GM12892 (cell line): ENCODE measurements around the gene BCORL1.
A peak's percentile ranks its signal among the peaks of the same experiment; 100 is the strongest.

Experiments used
- DNase-seq: peaks from one replicate; pipeline ENCODE4 v3.0.0; 2011; ENCODE audit not compliant: insufficient read length
- FAIRE-seq: peaks from 2 replicates; lab custom pipeline; 2011; peaks lifted over from hg19 to GRCh38; lab: Jason Lieb, UNC
- POLR2A ChIP-seq: IDR thresholded peaks from 2 replicates; pipeline ENCODE4 v1.6.1; 2011; ENCODE audit warnings: low read depth, low read length, control low read depth
- POLR2AphosphoS5 ChIP-seq: IDR thresholded peaks from 2 replicates; pipeline ENCODE4 v1.6.1; 2011; ENCODE audit warnings: low read depth, low read length, control low read depth
- TAF1 ChIP-seq: IDR thresholded peaks from 2 replicates; pipeline ENCODE4 v1.6.1; 2011; ENCODE audit warnings: low read depth, mild to moderate bottlenecking, control low read depth, low read length, borderline replicate concordance

BCORL1 gene

DNA sequence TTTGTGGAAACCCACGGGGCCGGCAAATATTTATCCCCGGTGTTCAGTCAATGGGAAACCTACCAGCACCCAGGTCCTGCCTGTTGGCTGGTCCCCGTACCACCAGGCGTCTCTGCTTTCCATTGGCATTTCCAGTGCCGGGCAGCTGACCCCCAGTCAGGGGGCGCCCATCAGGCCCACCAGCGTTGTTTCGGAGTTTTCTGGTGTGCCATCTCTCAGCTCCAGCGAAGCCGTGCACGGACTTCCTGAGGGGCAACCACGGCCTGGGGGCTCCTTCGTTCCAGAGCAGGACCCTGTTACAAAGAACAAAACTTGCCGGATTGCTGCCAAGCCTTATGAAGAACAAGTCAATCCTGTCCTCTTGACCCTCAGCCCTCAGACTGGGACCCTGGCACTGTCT is 32.7 kb downstream of the BCORL1 start:
- TF ChIP-seq POLR2AphosphoS5 (no peak), POLR2A (no peak), TAF1 (no peak)
- FAIRE-seq (no peak), DNase-seq (no peak)

GRCh38 chrX:130018143-130018542 is 35.7 kb downstream of the BCORL1 start:
- TF ChIP-seq POLR2AphosphoS5 (no peak), TAF1 (no peak), POLR2A (no peak)
- no peak for FAIRE-seq
- DNase-seq, result no peak

DNA sequence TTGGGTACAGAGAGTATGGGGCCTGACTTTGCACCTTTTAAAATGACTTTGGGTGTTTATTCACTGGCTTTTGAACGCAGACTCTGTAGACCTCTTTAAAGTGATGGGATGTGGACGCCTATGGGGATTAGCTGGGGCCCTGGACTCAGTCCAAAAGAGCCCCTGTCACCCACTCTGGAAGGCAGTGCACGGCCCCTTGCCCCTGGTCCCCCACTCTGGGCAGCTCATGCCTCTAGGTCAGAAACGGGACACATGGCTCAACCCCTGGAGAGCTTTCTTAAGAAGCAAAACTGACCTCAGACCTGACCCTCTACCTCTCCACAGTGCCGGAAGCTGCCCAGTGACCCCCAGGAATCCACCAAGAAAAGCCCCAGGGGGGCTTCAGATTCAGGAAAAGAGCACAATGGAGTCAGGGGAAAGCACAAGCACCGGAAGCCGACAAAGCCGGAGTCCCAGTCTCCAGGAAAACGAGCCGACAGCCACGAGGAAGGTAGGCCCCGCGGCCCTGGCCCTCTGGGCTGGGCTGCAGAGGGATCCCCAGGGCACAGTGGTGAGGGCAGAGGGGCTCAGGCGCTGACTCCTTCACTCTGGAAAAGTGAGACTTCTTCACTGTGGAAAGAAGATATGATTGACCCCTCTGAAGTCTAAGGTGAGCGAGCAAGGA is 38.4 kb downstream of the BCORL1 start:
- no peak for DNase-seq
- no peak for TF ChIP-seq POLR2A
- no peak for TF ChIP-seq POLR2AphosphoS5
- TF ChIP-seq TAF1, result no peak
- no peak for FAIRE-seq

GRCh38 chrX:130024127-130024526 is 41.7 kb downstream of the BCORL1 start:
- TF ChIP-seq POLR2AphosphoS5 (no peak), TAF1 (no peak), POLR2A (no peak)
- FAIRE-seq (peak; percentile 97), DNase-seq (peak; percentile 78)

GRCh38 chrX:130025256-130025655 is 42.8 kb downstream of the BCORL1 start:
- DNase-seq, result no peak
- TF ChIP-seq POLR2A, result no peak
- TF ChIP-seq TAF1, result no peak
- TF ChIP-seq POLR2AphosphoS5, result no peak
- FAIRE-seq, result no peak

DNA sequence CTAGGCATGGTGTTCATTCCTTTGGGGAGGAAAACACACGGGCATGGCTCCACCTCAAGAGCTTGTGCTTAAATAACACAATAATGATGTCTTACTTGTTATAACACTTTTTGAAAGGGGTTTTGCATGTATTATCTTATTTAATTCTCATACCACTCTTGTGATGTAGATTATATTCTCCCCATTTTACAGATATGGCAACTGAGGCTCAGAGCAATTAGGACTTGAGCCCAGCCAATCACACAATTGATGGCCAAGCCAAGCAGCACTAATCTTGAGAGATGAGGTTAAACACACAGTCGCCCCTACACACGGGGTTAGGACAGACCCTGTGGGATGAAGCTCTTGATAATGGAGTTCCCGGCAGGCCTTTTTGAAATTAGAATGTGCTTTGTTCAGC is 45.1 kb downstream of the BCORL1 start:
- DNase-seq (no peak), FAIRE-seq (no peak)
- TF ChIP-seq POLR2A (no peak), TAF1 (no peak), POLR2AphosphoS5 (no peak)

GRCh38 chrX:130028196-130028595 is 45.8 kb downstream of the BCORL1 start:
- TF ChIP-seq POLR2A (no peak), TAF1 (no peak), POLR2AphosphoS5 (no peak)
- no peak for FAIRE-seq
- DNase-seq, result no peak

DNA sequence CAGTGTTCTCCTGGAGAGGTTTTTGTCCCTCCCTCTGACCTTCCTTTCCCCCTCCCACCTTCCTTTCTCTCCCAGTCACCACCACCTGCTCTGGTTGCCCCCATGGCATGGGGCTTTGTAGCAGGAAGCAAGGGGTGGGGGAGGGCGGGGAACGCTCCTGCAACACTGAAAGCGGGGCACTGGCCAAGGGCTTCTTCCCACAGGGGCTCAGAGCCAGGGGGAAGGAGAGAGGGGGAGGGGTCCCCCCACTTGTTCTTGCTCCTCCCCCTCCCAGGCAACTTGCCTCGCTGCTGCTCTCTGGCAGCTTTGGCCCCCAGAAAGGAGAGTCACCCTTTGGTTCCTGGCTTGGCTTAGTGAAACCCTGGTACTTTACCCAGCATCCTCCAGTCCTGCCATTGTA is 48.4 kb downstream of the BCORL1 start:
- TF ChIP-seq POLR2AphosphoS5, result no peak
- TF ChIP-seq TAF1, result no peak
- no peak for TF ChIP-seq POLR2A

GRCh38 chrX:130032552-130032951 is 50.1 kb downstream of the BCORL1 start:
- no peak for DNase-seq
- no peak for FAIRE-seq
- TF ChIP-seq POLR2AphosphoS5 (no peak), TAF1 (no peak), POLR2A (no peak)

More for the DNA sequence above, 48.4 kb downstream of the BCORL1 start:
- no peak for DNase-seq
- no peak for FAIRE-seq

DNA sequence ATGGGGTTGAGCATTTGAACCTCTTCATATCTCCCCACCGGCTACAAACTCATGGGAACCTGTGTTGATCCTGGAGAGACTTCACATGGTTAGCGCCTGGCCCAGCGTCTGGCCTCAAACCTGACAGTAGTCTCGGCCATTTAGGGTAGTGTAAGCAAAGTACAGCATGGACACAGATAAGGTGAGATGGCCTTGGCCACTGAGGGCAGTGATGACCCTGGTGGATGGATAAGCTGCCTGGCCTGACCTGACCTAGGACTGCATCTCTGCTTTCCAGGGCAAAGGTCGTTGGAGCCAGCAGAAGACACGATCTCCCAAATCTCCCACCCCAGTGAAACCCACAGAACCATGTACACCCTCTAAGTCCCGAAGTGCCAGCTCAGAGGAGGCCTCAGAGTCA is 51.7 kb downstream of the BCORL1 start:
- no peak for DNase-seq
- FAIRE-seq, result peak; percentile 9
- TF ChIP-seq POLR2AphosphoS5, result no peak
- no peak for TF ChIP-seq POLR2A
- no peak for TF ChIP-seq TAF1

GRCh38 chrX:130039847-130040246 is 57.4 kb downstream of the BCORL1 start:
- DNase-seq, result no peak
- TF ChIP-seq POLR2A (no peak), TAF1 (no peak), POLR2AphosphoS5 (no peak)
- no peak for FAIRE-seq

GRCh38 chrX:130047416-130047815 is 65.0 kb downstream of the BCORL1 start:
- FAIRE-seq (no peak), DNase-seq (no peak)
- TF ChIP-seq POLR2AphosphoS5 (no peak), POLR2A (no peak), TAF1 (no peak)
